Mesenteric fat pad (tissue), 1 donor: Measurements from ENCODE around the gene PIH1D2. TPM values are rescaled to one million over a fixed set of nuclear protein-coding genes. Genes with fewer than 3 reads are reported as not detected.
"Not testable (repeated sequence)": the region's sequence is repeated elsewhere in the genome, so short reads cannot be mapped to it uniquely, and the experiment has no call there.

Source experiments
- DNase-seq: peaks from one replicate; pipeline ENCODE4 v3.0.0-alpha.2; 2020; ENCODE audit warnings: low spot score
- total RNA-seq: library from RNA; stranded (reverse); fragmentation: NEBNext Ultra II Directional; extraction: Animal tissue kit (Norgen Biotek cat#: 25700); gene quantifications from one replicate; pipeline ENCODE4 v1.2.1, GENCODE V29; 2021
- donor health status: DM: yes; HTN: yes; CAD: no.

PIH1D2 gene
- total RNA-seq, 1 donor from 2014 or later: 1.5 TPM

- DNase-seq: no peak
Measured at GRCh38 chr11:112057170-112057569, 16.6 kb downstream of the PIH1D2 start.

- no peak for DNase-seq
Measured at GRCh38 chr11:112051768-112052167, 22.0 kb downstream of the PIH1D2 start.

GRCh38 chr11:112050721-112051120 lies 23.1 kb downstream of the PIH1D2 start:
- DNase-seq: no peak

GRCh38 chr11:112049777-112050176 lies 24.0 kb downstream of the PIH1D2 start:
- DNase-seq: no peak

- DNase-seq: not testable (repeated sequence)
Measured at GRCh38 chr11:112048256-112048655, 25.6 kb downstream of the PIH1D2 start.

- DNase-seq: not testable (repeated sequence)
Measured at GRCh38 chr11:112046647-112047046, 27.2 kb downstream of the PIH1D2 start.

- DNase-seq: no peak
Measured at GRCh38 chr11:112044961-112045360, 28.9 kb downstream of the PIH1D2 start.

- DNase-seq: no peak
Measured at GRCh38 chr11:112042961-112043304, 30.9 kb downstream of the PIH1D2 start.

GRCh38 chr11:112042161-112042960 lies 31.5 kb downstream of the PIH1D2 start:
- no peak for DNase-seq

GRCh38 chr11:112037527-112037926 lies 36.3 kb downstream of the PIH1D2 start:
- DNase-seq: no peak

GRCh38 chr11:112033902-112034301 lies 39.9 kb downstream of the PIH1D2 start:
- DNase-seq: no peak

- DNase-seq: no peak
Measured at GRCh38 chr11:112029460-112029859, 44.4 kb downstream of the PIH1D2 start.

- not testable (repeated sequence) for DNase-seq
Measured at GRCh38 chr11:112026784-112027410, 46.9 kb downstream of the PIH1D2 start.

GRCh38 chr11:112025707-112026106 lies 48.1 kb downstream of the PIH1D2 start:
- no peak for DNase-seq

GRCh38 chr11:112024773-112025678 lies 48.8 kb downstream of the PIH1D2 start, which contains the start of gene DLAT:
Gene DLAT (plus strand): TSS chr11:112025408. CDS start chr11:112025473, 65 bp downstream.
- DNase-seq: peak; percentile 94

GRCh38 chr11:112024178-112024772 lies 49.5 kb downstream of the PIH1D2 start:
- no peak for DNase-seq

GRCh38 chr11:112023104-112023503 lies 50.7 kb downstream of the PIH1D2 start:
- no peak for DNase-seq

- DNase-seq: no peak
Measured at GRCh38 chr11:112019066-112019465, 54.8 kb downstream of the PIH1D2 start.
